Skin of body (tissue), 3 donors: ENCODE results near the gene CCNC. TPM values are rescaled to one million over a fixed set of nuclear protein-coding genes. Genes with fewer than 3 reads are reported as not detected.

Experiments used
- DNase-seq: peaks from one replicate; lab custom pipeline; 2025; lab: John Stamatoyannopoulos, UW
- small RNA-seq: library from RNA; depleted of rRNA; stranded (forward); fragments of <200 nt; gene quantifications from one replicate; pipeline ENCODE3, GENCODE V24; 2014; ENCODE audit warnings: low replicate concordance
- total RNA-seq: library from RNA; depleted of rRNA; stranded (reverse); fragments of >200 nt; gene quantifications from one replicate; pipeline ENCODE4 v1.2.3, GENCODE V29; 2014

The CCNC gene
- total RNA-seq, 1 donor from 2014 or later = 67.6 TPM

GRCh38 chr6:99548706-99549105, 19.8 kb downstream of the CCNC start:
- no peak for DNase-seq

DNA sequence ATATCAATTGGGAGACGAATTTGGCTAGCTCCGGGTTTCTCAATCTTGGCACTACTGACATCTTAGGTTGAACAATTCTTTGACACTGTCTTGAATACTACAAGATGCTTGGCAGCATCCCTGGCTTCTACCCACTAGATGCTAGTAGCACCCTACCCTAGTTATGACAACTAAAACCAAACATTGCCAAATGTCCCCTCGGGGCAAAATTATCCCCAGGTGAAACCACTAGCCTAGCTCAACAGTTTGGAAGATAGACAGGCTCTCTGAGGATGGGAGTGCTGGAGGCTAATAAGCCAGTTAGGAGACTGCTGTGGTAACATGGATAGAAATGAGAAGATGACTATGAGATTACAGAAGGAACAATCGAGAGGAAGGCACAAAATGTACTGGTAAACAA, 20.9 kb downstream of the CCNC start:
- no peak for DNase-seq

DNA sequence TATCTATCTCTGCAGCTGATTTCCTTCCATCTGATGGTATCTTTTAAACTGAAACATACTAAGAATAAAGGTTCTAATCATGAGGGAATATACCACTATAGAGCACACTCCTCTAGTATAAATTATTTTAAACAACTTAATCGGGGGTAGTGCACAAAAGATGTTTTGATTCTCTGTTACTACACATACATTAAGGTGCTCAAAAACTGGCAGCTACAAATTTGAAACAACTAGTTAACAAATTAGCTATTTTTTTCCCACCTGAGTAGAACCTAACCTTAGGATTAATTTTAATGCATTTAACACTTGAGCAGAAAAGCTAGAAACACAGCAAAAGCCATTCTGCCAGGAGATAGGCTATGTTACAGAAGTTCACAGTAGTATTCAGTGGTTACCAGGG, 23.0 kb downstream of the CCNC start:
- DNase-seq = no peak

GRCh38 chr6:99543968-99544367, 24.5 kb downstream of the CCNC start:
- DNase-seq = no peak

DNA sequence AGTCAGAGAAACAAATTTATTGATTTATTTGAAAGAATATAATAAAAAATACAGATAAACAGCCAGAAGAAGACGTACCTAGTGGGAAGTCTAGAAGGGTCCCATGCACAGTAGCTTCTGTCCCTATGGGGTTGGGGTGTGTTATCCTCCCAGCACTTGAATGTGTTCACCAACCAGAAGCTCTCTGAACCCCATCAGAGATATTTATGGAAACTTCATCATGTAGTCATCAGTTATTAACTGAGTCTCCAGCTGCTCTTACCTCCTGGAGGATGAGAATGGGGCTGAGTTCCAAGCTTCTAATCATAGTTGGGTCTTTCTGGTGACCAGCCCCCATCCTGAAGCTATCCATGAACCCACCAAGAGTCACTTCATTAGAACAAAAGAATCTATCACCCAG, 37.8 kb downstream of the CCNC start:
- no peak for DNase-seq

DNA sequence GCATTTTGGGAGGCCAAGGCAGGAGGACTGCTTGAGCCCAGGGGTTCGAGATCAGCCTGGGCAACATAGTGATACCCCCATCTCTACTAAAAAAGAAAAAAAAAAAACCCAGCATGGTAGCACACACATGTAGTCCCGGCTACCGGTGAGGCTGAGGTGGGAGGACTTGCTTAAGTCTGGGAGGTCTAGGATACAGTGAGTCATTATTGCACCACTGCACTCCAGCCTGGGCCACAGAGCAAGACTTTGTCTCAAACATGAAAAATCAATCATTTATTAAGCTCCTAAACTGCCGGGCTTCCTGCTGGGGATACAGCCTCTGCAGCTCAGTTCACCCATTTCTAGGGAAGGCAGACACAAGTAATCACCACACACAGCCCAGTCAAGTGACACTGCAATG, 45.9 kb downstream of the CCNC start:
- DNase-seq = no peak

- peak; percentile 56 for DNase-seq
Measured at GRCh38 chr6:99521633-99522151, 46.8 kb downstream of the CCNC start.

- DNase-seq = peak; percentile 61
Measured at GRCh38 chr6:99520855-99521632, 47.4 kb downstream of the CCNC start.

GRCh38 chr6:99519446-99519845, 49.0 kb downstream of the CCNC start:
- no peak for DNase-seq

- DNase-seq = no peak
Measured at GRCh38 chr6:99514089-99514488, 54.4 kb downstream of the CCNC start.

DNA sequence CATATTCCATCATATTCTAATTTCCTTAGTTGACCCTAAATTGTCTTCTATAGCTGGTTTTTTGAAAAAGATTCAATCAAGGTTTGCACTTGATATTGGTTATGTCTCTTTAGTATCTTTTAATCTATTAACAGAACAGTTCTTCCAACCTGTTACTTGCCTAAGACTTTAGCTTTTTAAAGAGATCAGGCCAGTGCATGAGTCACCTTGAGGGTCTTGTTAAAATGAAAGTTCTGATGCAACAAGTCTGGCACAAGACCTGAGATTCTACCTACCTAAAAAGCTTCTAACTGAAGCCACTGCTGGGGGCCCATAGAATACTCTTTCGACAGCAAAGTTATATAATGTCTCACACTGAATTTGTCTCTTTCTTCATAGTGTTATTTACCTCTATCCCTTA, 56.4 kb downstream of the CCNC start:
- DNase-seq = no peak

DNA sequence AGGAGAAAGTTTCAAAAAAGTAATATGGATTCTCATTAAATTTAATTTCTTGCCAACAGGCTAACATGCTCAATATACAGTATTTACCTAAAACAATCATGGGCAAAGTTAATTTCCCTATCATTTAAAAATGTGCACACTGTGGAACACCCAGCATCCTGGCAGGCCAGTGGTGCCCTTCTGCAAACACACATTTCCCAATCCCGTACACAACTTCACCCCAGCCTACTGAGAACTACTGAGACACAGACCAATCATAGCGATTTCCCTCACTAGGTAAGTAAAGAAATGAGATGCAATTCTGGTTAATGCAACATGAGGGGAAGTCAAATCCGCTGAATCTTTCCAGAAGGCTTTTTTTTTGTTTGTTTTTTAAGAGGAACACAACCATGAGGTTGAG, 60.8 kb downstream of the CCNC start:
- no peak for DNase-seq

DNA sequence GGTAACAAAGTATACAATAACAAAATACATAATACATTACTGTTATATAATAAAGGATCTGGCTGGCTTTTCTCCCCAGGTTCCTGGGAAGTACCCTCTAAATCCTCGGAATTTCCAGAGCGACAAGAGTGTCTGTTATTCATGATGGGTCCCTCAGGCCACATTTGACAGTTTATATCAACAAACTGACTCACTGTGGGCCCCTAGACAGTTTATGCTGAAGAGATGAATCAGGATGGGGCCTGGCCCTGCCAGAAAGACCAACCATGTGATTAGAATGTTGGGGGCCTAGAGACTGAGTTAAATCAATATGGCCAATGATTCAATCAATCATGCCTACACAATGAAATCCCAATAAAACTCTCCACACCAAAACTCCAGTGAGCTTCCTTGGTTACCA, 66.7 kb downstream of the CCNC start:
- DNase-seq = no peak

- DNase-seq = no peak
Measured at GRCh38 chr6:99498421-99498820, 70.0 kb downstream of the CCNC start.

- no peak for DNase-seq
Measured at GRCh38 chr6:99495466-99495865, 73.0 kb downstream of the CCNC start.

Small RNA genes lying within 50 kb of the gene (small RNA-seq; reads per million reads assigned to genes)
- not detected for gene RF00019

Other genes starting within 250 kb of the CCNC start
- gene FAXC, start 219.0 kb downstream of the CCNC start, total RNA-seq = 2.0 TPM
- 3.8 TPM for gene COQ3, start 174.5 kb downstream of the CCNC start, total RNA-seq
- 156 TPM for gene PNISR, start 143.4 kb downstream of the CCNC start, total RNA-seq
- 18.9 TPM for gene USP45, start 53.2 kb downstream of the CCNC start, total RNA-seq
- gene PRDM13, start 38.2 kb upstream of the CCNC start, total RNA-seq = not detected